ENCODE data around the gene SGMS1.
"Not testable (repeated sequence)": the region's sequence is repeated elsewhere in the genome, so short reads cannot be mapped to it uniquely, and the experiment has no call there.

SGMS1 gene

DNA sequence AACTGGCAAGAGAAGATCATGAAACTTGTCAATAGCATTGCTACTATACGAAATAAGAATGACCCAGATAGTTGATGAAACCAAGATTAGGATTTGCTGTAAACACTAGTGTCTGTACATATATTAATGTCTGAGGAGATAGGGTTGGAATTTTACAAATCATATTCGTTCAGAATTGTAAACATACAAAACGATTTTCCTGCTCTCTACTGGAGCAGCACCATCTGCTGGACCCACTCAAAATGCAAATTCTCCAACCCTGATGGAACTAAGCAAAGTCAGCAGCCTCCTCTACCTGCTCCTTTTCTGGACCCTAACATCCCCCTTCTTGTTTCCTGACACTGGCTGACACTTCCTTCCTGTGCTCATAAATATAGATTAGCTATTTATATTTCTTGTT is 29.4 kb upstream of the SGMS1 start:
- peak; percentile 41 for DNase-seq (ENCODE audit: low spot score)

DNA sequence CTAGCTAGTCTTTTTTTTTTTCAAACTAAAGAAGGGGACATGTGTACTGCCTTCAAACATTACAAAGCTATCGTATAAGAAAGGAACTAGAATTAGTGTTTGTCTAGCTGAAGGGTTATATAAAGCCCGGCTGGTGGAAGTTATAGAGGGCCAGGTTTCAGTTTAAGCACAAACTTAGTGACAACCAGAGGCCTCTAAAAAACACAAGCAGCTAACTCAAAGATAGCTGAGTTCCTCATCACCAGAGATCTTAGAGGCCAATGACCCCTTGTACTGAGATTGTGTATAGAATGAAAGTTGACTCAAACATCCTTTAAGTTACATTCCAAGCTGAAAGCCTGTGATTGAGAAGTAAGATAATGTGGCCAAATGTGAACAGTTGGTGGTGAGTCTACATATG is 28.1 kb upstream of the SGMS1 start:
- TF ChIP-seq, protein P1, sequence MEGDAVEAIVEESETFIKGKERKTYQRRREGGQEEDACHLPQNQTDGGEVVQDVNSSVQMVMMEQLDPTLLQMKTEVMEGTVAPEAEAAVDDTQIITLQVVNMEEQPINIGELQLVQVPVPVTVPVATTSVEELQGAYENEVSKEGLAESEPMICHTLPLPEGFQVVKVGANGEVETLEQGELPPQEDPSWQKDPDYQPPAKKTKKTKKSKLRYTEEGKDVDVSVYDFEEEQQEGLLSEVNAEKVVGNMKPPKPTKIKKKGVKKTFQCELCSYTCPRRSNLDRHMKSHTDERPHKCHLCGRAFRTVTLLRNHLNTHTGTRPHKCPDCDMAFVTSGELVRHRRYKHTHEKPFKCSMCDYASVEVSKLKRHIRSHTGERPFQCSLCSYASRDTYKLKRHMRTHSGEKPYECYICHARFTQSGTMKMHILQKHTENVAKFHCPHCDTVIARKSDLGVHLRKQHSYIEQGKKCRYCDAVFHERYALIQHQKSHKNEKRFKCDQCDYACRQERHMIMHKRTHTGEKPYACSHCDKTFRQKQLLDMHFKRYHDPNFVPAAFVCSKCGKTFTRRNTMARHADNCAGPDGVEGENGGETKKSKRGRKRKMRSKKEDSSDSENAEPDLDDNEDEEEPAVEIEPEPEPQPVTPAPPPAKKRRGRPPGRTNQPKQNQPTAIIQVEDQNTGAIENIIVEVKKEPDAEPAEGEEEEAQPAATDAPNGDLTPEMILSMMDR (IDR thresholded peaks at IDR 0.05; ENCODE audit: extremely low read depth, missing control alignments) = no peak
- DNase-seq (ENCODE audit: low spot score) = no peak

More for the DNA sequence above, 29.4 kb upstream of the SGMS1 start:
- TF ChIP-seq, protein P1 (IDR thresholded peaks at IDR 0.05; ENCODE audit: extremely low read depth, missing control alignments) = no peak

DNA sequence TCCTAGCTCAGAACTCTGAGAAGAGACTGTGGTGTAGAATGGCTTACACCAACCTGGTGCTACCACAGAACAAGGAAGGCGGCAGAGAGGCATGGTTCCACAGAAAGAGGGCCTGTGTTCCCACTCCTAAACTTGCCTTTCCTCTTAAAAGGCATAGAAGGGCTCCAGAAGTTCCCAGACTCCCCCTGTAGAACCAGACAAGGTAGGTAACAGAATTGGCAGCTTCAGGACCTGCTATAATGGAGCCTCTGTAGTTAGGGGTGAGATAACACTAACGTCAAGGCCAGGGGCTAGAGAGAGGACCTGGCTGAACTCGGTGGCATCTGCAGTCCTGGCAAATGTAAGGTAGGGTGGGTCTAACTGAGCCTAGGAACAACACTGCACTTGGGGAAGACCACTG is 26.7 kb upstream of the SGMS1 start:
- TF ChIP-seq, protein P1 (IDR thresholded peaks at IDR 0.05; ENCODE audit: extremely low read depth, missing control alignments) = no peak
- no peak for DNase-seq (ENCODE audit: low spot score)

DNA sequence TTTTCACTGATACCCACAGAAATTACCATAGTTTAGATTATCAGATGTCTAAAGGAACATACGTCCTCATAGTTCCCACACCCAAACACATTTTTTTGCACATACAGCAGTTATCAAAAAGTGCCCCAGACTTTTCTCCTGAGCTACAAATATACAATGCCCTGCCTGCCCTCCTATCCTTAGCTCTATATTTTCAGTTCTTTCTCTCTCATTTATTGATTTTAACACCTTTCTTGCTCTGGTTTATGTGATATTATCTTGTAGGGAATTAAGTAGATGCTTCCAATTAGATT is 25.1 kb upstream of the SGMS1 start:
- TF ChIP-seq, protein P1 (IDR thresholded peaks at IDR 0.05; ENCODE audit: extremely low read depth, missing control alignments) = no peak
- no peak for DNase-seq (ENCODE audit: low spot score)

DNA sequence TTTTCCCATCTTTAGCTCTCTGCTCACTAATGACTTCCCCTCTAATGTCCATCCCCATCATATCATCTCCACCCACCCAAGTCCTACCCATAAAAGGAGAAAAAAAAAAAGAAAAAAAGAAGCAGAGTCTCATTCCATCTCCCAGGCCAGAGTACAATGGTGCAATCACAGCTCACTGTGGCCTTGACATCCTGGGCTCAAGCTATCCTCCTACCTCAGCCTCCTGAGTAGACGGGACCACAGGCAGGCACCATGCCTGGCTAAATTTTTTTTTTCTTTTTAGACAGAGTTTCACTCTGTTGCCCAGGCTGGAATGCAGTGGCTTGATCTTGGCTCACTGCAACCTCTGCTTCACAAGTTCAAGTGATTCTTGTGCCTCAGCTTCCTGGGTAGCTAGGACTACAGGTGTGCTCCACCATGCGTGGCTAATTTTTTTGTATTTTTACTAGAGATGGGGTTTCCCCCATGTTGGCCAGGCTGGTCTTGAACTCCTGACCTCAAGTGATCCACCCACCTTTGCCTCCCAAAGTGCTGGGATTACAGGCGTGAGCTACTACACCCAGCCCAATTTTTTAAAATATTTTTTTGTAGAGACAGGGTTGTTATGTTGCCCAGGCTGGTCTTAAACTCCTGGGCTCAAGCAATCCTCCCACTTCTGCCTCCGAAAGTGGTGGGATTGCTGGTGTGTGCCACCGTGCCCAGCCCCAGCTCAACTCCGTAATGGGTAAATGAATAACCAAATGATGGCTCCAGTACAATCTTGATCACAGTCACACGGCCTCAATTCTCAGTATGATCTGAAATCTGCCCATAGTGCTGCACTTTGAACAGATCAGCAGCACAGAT is 24.6 kb upstream of the SGMS1 start:
- DNase-seq (ENCODE audit: low spot score) = peak; percentile 45
- TF ChIP-seq, protein P1 (IDR thresholded peaks at IDR 0.05; ENCODE audit: extremely low read depth, missing control alignments) = no peak

DNA sequence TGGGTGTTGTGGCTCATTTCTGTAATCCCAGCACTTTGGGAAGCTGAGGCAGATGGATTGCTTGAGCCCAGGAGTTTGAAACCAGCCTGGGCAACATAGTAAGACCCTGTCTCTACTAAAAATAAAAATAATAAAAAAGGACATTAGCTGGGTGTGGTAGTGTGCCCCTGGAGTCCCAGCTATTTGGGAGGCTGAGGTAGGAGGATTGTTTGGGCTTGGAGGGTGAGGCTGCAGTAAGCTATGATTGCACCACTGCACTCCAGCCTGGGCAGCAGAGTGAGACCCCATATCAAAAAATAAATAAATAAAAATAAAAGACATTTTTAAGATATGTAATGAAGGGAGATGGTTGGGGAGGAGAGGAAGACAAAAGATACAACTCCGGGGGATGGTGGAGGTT is 23.6 kb upstream of the SGMS1 start:
- not testable (repeated sequence) for DNase-seq (ENCODE audit: low spot score)

DNA sequence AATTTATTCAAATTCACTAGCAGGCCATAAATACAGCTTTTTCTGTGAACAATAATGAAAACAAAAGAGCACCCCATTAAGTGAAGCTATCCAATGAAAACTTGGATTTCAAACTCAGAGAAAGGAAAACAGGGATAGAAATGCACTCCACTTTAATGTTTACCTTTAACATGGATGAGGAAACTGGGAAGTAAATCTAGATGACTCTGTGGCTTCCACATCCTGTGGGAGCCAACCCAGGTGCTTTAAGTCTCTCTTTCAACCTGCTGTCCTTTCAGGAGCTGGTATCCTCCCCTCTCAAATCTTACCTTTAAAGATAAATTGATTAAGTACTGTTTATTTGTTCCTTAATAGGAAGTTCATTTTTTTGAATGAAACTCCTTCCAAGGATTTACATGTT is 21.5 kb upstream of the SGMS1 start:
- TF ChIP-seq, protein P1 (IDR thresholded peaks at IDR 0.05; ENCODE audit: extremely low read depth, missing control alignments) = no peak
- no peak for DNase-seq (ENCODE audit: low spot score)

DNA sequence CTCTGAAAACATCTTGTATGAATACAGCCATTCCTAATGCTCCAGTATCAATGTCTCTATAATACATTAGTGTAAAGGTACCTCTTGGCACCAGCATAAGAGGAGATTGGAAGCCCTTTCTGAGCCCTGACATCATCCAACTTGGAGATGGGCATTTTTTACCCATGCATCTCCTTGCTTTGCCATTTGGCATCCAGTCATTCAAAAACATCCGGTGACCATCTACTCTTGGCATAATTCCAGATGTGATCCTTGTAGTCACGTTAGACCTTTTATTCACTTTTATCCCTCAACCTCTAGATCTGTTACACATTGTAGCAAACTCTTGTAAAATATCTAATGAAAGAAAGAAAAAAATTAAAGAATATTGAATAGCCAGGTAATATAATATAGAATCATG is 17.9 kb upstream of the SGMS1 start:
- TF ChIP-seq, protein P1 (IDR thresholded peaks at IDR 0.05; ENCODE audit: extremely low read depth, missing control alignments) = no peak
- DNase-seq (ENCODE audit: low spot score) = no peak

Measured in GM20000 (cell line).